Adipocyte (in vitro differentiated cells): ENCODE measurements around the gene CELA1.
"Not testable (repeated sequence)": the region's sequence is repeated elsewhere in the genome, so short reads cannot be mapped to it uniquely, and the experiment has no call there.

Source experiments
- DNase-seq: peaks from one replicate; pipeline ENCODE4 v3.0.0-alpha.2; 2015; ENCODE audit warnings: low read depth
- H3K27me3 ChIP-seq: replicated peaks from 2 replicates; pipeline ENCODE4 v1.7.0; 2013; ENCODE audit warnings: mild to moderate bottlenecking, low read length, moderate library complexity; ENCODE audit not compliant: control insufficient read depth, insufficient read depth
- H3K36me3 ChIP-seq: 2 replicates; pipeline ENCODE4 v1.7.0; 2013; ENCODE audit warnings: low read length, mild to moderate bottlenecking, moderate library complexity; ENCODE audit not compliant: control insufficient read depth, insufficient read depth, severe bottlenecking
- H3K4me1 ChIP-seq: 2 replicates; pipeline ENCODE4 v1.7.0; 2013; ENCODE audit warnings: mild to moderate bottlenecking, low read length, moderate library complexity; ENCODE audit not compliant: control insufficient read depth, insufficient read depth
- H3K4me3 ChIP-seq: 2 replicates; pipeline ENCODE4 v1.7.0; 2013; ENCODE audit warnings: mild to moderate bottlenecking, low read length, moderate library complexity
- H3K9ac ChIP-seq: 2 replicates; pipeline ENCODE4 v1.7.0; 2013; ENCODE audit warnings: mild to moderate bottlenecking, low read length, moderate library complexity
- H3K9me3 ChIP-seq: 2 replicates; pipeline ENCODE4 v1.7.0; 2013; ENCODE audit warnings: mild to moderate bottlenecking, low read length, moderate library complexity; ENCODE audit not compliant: control insufficient read depth

CELA1 gene

DNA sequence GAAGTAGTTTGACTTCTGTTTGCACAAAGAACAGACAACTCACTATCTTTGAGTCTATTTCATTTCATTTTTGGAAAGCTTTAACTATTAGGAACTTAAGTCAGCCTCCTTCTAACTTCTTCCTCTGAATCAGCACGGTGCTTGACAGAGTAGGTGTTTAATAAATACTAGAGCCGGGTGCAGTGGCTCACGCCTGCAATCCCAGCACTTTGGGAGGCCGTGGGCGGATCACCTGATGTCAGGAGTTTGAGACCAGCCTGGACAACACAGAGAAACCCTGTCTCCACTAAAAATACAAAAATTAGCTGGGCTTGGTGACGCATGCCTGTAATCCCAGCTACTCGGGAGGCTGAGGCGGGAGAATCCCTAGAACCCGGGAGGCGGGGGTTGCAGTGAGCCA is 45.7 kb downstream of the CELA1 start:
- DNase-seq, H3K4me1 ChIP-seq, H3K27me3 ChIP-seq, H3K9me3 ChIP-seq, H3K9ac ChIP-seq, H3K4me3 ChIP-seq, H3K36me3 ChIP-seq: not testable (repeated sequence)

DNA sequence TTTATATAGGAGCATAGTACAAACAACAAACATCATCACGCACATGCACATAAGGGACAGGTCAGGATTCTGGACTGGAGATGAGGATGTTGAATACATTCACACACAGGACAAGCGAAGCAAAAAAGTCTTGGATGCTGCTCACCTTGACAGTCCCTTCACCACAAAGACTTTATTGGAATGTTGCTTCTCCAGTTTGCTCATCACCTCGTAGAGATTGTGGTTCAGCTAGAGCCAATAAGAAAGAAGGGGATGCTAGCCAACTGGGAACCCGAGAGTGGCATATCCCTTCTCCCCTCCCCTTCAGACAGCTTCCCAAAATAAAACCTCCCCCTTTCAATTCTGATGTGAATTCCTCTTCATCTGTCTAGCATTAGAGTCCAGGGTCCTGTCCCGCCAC is 50.8 kb downstream of the CELA1 start:
- no peaks in the 10 kb centered on the region for H3K27me3 ChIP-seq
- no peaks in the 10 kb centered on the region for H3K36me3 ChIP-seq
- no peaks in the 10 kb centered on the region for H3K4me1 ChIP-seq
- H3K4me3 ChIP-seq = no peak overlapping the region
- DNase-seq = no peak
- H3K9me3 ChIP-seq = no peaks in the 10 kb centered on the region
- no peak overlapping the region for H3K9ac ChIP-seq

DNA sequence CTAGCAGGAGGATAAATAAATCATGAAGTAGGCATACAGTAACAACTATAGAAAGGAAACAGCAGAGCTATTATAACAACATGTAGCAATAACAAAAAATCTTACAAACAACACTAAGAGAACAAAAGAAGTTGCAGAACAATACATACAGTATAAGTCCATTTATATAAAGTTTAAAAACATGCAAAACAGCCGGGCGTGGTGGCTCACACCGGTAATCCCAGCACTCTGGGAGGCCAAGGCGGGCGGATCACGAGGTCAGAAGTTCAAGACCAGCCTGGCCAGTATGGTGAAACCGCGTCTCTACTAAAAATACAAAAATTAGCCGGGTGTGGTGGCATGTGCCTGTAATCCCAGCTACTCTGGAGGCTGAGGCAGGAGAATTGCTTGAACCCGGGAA is 52.4 kb downstream of the CELA1 start:
- not testable (repeated sequence) for H3K4me1 ChIP-seq, H3K27me3 ChIP-seq, DNase-seq, H3K36me3 ChIP-seq, H3K4me3 ChIP-seq, H3K9ac ChIP-seq, H3K9me3 ChIP-seq

DNA sequence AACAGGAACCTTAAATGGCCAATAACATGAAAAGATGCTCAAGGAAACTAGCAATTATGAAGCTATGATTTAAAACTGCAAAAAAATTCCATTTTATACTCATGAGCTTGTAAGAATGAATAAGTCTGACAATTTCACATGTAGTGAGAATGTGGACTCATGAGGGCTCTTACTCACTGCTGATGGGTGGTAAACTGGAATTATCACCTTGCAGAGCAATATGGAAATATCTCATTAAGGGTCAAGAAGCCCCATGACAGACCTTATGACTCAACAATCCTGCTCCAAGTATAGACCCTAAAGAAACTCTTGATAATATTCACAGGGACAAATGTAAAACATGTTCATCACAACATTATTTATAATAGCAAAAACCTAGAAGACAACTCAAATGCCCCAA is 52.8 kb downstream of the CELA1 start:
- no peak overlapping the region for H3K9ac ChIP-seq
- no peak for DNase-seq
- H3K9me3 ChIP-seq = no peaks in the 10 kb centered on the region
- no peaks in the 10 kb centered on the region for H3K4me1 ChIP-seq
- no peaks in the 10 kb centered on the region for H3K36me3 ChIP-seq
- no peaks in the 10 kb centered on the region for H3K27me3 ChIP-seq
- no peak overlapping the region for H3K4me3 ChIP-seq

DNA sequence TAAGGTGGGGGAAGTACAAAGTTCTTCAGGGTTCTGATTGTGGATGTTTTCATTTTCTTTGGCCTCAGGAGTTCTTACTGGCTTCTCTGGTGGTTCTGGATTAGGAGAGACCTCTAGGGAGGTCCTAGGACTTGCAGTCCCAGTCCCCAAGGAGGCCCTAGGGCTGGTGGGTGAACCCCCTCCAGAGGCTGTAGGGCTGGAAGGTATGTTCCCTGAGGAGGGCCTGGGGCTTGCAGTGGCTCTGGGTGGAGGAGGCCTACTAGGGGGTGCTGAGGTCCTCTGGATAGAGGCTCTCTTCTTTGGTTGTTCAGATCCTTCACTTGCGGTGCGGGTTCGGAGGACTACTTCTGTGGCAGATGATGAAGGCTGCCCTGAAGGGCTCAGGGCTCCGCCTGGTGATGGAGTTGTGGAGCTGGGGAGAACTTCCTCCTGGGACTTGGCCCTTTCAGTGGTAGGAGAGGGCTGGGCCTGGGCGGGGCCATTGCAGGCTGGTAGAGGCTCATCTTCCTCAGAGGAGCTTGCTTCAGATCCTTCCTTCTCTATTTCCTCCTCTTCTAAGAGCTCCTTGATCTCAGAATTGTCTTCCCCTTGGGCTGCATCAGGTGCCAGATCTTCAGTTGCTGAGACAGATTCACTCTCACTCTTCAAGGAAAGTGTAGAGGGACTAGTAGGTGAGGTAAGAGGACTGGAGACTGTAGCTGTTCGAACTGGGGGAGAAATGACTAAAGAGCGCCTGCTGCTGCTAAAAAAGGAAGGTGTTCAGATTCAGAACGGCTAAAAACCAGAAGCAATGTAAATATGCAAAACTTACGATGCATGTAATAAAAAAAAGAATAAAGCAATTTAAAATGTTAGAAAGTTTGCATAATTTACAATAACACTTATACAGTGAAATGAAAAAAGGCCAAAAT is 54.6 kb downstream of the CELA1 start:
- H3K4me1 ChIP-seq, H3K9me3 ChIP-seq, H3K36me3 ChIP-seq, H3K27me3 ChIP-seq, DNase-seq, H3K9ac ChIP-seq, H3K4me3 ChIP-seq: not testable (repeated sequence)

DNA sequence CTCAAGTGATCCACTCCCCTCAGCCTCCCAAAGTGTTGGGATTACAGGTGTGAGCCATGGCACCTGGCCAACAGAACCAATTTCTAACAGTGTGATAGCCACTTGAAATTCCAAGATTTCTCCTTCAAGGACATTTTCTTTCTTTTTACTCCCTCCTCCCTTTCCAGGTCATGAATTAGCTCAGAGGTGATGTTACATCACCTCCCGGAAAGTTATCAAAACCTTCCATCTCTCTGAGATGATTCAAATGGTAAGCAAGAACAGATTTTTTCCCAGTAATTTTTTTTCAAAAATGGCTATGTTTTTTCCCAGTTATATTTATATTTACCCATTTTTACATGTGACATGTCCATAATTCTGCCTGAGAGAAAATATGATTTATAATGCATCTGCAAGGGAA is 60.6 kb downstream of the CELA1 start:
- Histone ChIP-seq H3K9me3 (no peaks in the 10 kb centered on the region), H3K36me3 (no peaks in the 10 kb centered on the region), H3K27me3 (no peaks in the 10 kb centered on the region), H3K4me1 (peaks cover 7% of the 10 kb centered on the region), H3K9ac (no peak overlapping the region), H3K4me3 (no peak overlapping the region)
- no peak for DNase-seq

DNA sequence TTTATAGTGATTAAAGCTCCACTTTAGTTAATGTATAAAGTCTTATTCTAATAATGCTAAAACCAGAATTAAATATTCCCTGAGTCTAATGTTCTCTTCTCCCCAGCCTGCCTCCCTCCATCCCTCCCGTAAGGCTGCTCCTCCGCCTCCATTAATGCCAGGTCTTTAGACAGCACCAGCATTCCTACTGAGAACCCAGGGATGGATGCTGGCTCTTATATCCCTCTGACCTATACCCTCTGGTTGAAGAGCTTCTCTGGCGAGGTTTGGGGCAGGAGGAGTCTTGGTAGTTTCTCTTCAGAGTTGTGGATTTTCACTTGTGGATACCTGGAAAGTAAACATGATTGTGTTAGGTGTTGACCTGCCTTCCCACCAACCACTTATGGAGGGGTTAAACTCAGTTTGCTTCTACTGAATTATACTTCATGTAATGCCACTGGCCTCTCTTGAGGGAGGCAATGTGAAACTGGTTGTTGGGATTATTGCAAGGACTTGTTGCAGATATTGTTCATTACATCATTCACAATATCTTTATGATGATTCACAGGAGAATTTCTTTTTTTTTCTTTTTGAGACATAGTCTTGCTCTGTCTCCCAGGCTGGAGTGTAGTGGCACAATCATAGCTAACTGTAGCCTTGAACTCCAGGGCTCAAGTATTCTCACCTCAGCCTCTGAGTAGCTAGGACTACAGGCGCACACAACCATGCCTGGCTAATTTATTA is 65.1 kb downstream of the CELA1 start:
- H3K9ac ChIP-seq = no peak overlapping the region
- H3K9me3 ChIP-seq = no peaks in the 10 kb centered on the region
- no peaks in the 10 kb centered on the region for H3K27me3 ChIP-seq
- H3K4me1 ChIP-seq = peaks cover 11% of the 10 kb centered on the region
- no peaks in the 10 kb centered on the region for H3K36me3 ChIP-seq
- peak; percentile 77 for DNase-seq
- H3K4me3 ChIP-seq = no peak overlapping the region
